Right lung (tissue), 10 donors: ENCODE measurements around the gene TLL1. TPM values are rescaled to one million over a fixed set of nuclear protein-coding genes. Genes with fewer than 3 reads are reported as not detected.

ENCODE experiments used
- DNase-seq, 2 donors: peaks; one replicate each; pipeline ENCODE4 v3.0.0-alpha.2; 2013
- long read RNA-seq, 8 donors: transcript quantifications; one replicate each; lab custom pipeline, GENCODE V29; 2026
- polyA plus RNA-seq, 5 donors: library from polyadenylated mRNA; unstranded; fragments of 120-200 nt; gene quantifications; one replicate each; pipeline versions ENCODE4 v1.2.1 to v1.2.3, GENCODE V29; 2013; ENCODE audit warnings: inconsistent platforms in 1 of 5, low replicate concordance in 1 of 5; ENCODE audit not compliant: insufficient read length in 5 of 5, insufficient read depth in 1 of 5

The TLL1 gene
- 1 to 10 TPM; 2.9 to 7.2 (median 4.0) TPM for polyA plus RNA-seq
- long read RNA-seq, donor 1: 0 reads
- long read RNA-seq, donor 2, full-length matches to known transcripts: 1 of 1 reads
- long read RNA-seq, donor 2, partial matches to known transcripts: 0 of 1 reads
- long read RNA-seq, donor 2, other reads (novel, unspliced or antisense): 0 of 1 reads
- long read RNA-seq, donor 3, full-length matches to known transcripts: 1 of 1 reads
- long read RNA-seq, donor 3, partial matches to known transcripts: 0 of 1 reads
- long read RNA-seq, donor 3, other reads (novel, unspliced or antisense): 0 of 1 reads
- long read RNA-seq, donor 4: 0 reads
- long read RNA-seq, donor 5: 0 reads
- long read RNA-seq, donor 6, full-length matches to known transcripts: 1 of 1 reads
- long read RNA-seq, donor 6, partial matches to known transcripts: 0 of 1 reads
- long read RNA-seq, donor 6, other reads (novel, unspliced or antisense): 0 of 1 reads
- long read RNA-seq, donor 7: 0 reads
- long read RNA-seq, donor 8: 0 reads

- DNase-seq: peak; percentile 13 to 16
These were observed at the start of gene TLL1 for GRCh38 chr4:165872461-165873297. Gene TLL1 (plus strand): TSS chr4:165873237. CDS start chr4:165873905, 668 bp downstream.

GRCh38 chr4:165826166-165826565 lies 46.9 kb upstream of the TLL1 start:
- no peak for DNase-seq

- no peak for DNase-seq
These were observed 46.0 kb upstream of the TLL1 start for GRCh38 chr4:165827018-165827417.

GRCh38 chr4:165828928-165829327 lies 44.1 kb upstream of the TLL1 start:
- no peak for DNase-seq

GRCh38 chr4:165834116-165834515 lies 38.9 kb upstream of the TLL1 start:
- no peak for DNase-seq

- DNase-seq: peak in 1 of 2 donors; percentile 4
These were observed 34.5 kb upstream of the TLL1 start for GRCh38 chr4:165838575-165838974.

- DNase-seq: peak in 1 of 2 donors; percentile 8
These were observed 33.3 kb upstream of the TLL1 start for GRCh38 chr4:165839615-165840333.

- no peak for DNase-seq
These were observed 30.4 kb upstream of the TLL1 start for GRCh38 chr4:165842684-165843083.

- peak in 1 of 2 donors; percentile 12 for DNase-seq
These were observed 28.9 kb upstream of the TLL1 start for GRCh38 chr4:165844161-165844560.

GRCh38 chr4:165851256-165851655 lies 21.8 kb upstream of the TLL1 start:
- DNase-seq: no peak

- no peak for DNase-seq
These were observed 17.8 kb upstream of the TLL1 start for GRCh38 chr4:165855191-165855590.

GRCh38 chr4:165861363-165861762 lies 11.7 kb upstream of the TLL1 start:
- no peak for DNase-seq

- no peak for DNase-seq
These were observed 8.8 kb upstream of the TLL1 start for GRCh38 chr4:165864271-165864670.

- DNase-seq: no peak
These were observed 6.9 kb upstream of the TLL1 start for GRCh38 chr4:165866019-165866650.

- DNase-seq: no peak
These were observed 5.1 kb upstream of the TLL1 start for GRCh38 chr4:165867961-165868360.

- DNase-seq: peak; percentile 24 to 26
These were observed 448 bp downstream of the TLL1 start for GRCh38 chr4:165873298-165874071.

GRCh38 chr4:165874072-165874790 lies 1.2 kb downstream of the TLL1 start:
- DNase-seq: peak; percentile 3 to 24

- peak in 1 of 2 donors; percentile 20 for DNase-seq
These were observed 1.8 kb downstream of the TLL1 start for GRCh38 chr4:165874791-165875371.

- DNase-seq: no peak
These were observed 2.4 kb downstream of the TLL1 start for GRCh38 chr4:165875446-165875845.
